ENCODE results near the gene VPS25.

Gene VPS25

GRCh38 chr17:42798011-42798382 is 24.7 kb downstream of the VPS25 start:
- TF ChIP-seq CTCF (conservative IDR thresholded peaks at IDR 0.05) (no peak), ZFX (IDR thresholded peaks at IDR 0.05) (no peak)
- H3K27ac ChIP-seq: peak overlapping the region; percentile 61

- H3K27ac ChIP-seq: peak within 1 kb of the TSS; percentile 61
- TF ChIP-seq CTCF (conservative IDR thresholded peaks at IDR 0.05) (no peak), ZFX (IDR thresholded peaks at IDR 0.05) (peak; percentile 81; the same call in 1 of the 2 replicates)
Observed at GRCh38 chr17:42798383-42799380, 25.4 kb downstream of the VPS25 start, which contains the start of the genes CNTD1 and COA3. CNTD1 (plus strand) TSS chr17:42798861; CDS start chr17:42799068, 207 bp downstream. COA3 (minus strand) TSS chr17:42798704; CDS start chr17:42798681, 23 bp downstream.

GRCh38 chr17:42803074-42803883 is 30.0 kb downstream of the VPS25 start:
- H3K27ac ChIP-seq: peak overlapping the region; percentile 57
- TF ChIP-seq CTCF (conservative IDR thresholded peaks at IDR 0.05) (no peak), ZFX (IDR thresholded peaks at IDR 0.05) (no peak)

GRCh38 chr17:42804918-42805367 is 31.7 kb downstream of the VPS25 start:
- peak overlapping the region; percentile 57 for H3K27ac ChIP-seq
- TF ChIP-seq ZFX (IDR thresholded peaks at IDR 0.05): no peak
- TF ChIP-seq CTCF (conservative IDR thresholded peaks at IDR 0.05): no peak

- TF ChIP-seq CTCF (conservative IDR thresholded peaks at IDR 0.05) (no peak), ZFX (IDR thresholded peaks at IDR 0.05) (no peak)
- H3K27ac ChIP-seq: peak overlapping the region; percentile 46
Observed at GRCh38 chr17:42806249-42806648, 33.0 kb downstream of the VPS25 start.

GRCh38 chr17:42809250-42809649 is 36.0 kb downstream of the VPS25 start:
- TF ChIP-seq CTCF (conservative IDR thresholded peaks at IDR 0.05) (no peak), ZFX (IDR thresholded peaks at IDR 0.05) (no peak)
- H3K27ac ChIP-seq: no peak overlapping the region
